ENCODE results near the gene ARHGAP10.

DNA sequence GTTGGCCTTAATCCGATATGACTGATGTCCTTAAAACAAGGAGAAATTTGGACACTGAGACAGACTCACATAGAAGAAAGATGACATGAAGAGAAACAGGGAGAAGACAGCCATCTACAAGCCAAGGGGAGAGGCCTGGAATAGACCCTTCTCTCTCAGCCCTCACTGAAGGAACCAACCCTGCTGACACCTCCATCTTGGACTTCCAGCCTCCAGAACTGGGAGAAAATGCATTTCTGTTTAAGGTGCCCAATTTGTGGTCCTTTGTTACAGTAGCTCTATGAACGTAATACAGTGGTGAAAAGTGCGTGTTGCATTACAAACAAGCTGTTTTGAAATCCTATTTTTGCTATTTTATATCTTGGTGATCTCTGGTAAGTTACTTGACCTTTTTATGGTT is 343.6 kb downstream of the ARHGAP10 start:
- TF ChIP-seq, protein P1, sequence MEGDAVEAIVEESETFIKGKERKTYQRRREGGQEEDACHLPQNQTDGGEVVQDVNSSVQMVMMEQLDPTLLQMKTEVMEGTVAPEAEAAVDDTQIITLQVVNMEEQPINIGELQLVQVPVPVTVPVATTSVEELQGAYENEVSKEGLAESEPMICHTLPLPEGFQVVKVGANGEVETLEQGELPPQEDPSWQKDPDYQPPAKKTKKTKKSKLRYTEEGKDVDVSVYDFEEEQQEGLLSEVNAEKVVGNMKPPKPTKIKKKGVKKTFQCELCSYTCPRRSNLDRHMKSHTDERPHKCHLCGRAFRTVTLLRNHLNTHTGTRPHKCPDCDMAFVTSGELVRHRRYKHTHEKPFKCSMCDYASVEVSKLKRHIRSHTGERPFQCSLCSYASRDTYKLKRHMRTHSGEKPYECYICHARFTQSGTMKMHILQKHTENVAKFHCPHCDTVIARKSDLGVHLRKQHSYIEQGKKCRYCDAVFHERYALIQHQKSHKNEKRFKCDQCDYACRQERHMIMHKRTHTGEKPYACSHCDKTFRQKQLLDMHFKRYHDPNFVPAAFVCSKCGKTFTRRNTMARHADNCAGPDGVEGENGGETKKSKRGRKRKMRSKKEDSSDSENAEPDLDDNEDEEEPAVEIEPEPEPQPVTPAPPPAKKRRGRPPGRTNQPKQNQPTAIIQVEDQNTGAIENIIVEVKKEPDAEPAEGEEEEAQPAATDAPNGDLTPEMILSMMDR (IDR thresholded peaks at IDR 0.05; ENCODE audit: low read depth, low read length, poor library complexity, severe bottlenecking), result no peak
- TF ChIP-seq EZH2phosphoT487 (IDR thresholded peaks at IDR 0.05; ENCODE audit: borderline replicate concordance, low read length), result no peak
